UCSD-AML1 (cell line): Measurements from ENCODE around the gene ADAMTS15.

ENCODE experiments used
- DNase-seq: peaks from one replicate; lab custom pipeline; 2025; ENCODE audit not compliant: unreplicated experiment; lab: John Stamatoyannopoulos, UW

ADAMTS15 gene

DNA sequence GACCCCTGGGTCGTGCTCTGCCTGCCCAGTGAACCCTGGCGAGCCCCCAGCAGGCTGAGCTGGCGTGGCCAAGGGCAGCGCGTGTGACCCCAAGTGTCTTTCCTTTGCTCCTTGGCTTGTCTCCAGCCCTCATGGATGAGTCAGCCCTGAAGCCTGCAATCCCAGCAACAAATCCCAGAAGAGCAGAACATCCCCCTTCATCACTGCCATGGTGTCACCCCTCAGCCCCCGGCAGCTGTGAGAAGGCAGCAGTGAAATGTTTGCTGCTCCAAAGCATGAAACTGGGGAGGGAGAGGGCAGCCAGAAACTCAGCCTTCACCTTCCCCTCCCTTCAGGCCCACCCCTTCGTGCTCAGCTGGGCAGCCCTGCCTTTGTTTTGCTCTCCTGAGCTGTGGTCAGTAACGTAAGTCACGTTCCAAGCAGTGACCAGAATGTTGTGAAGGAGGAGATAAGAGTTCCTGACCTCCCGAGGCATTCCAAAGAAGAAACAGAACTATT, 29.8 kb downstream of the ADAMTS15 start:
- DNase-seq: no peak

DNA sequence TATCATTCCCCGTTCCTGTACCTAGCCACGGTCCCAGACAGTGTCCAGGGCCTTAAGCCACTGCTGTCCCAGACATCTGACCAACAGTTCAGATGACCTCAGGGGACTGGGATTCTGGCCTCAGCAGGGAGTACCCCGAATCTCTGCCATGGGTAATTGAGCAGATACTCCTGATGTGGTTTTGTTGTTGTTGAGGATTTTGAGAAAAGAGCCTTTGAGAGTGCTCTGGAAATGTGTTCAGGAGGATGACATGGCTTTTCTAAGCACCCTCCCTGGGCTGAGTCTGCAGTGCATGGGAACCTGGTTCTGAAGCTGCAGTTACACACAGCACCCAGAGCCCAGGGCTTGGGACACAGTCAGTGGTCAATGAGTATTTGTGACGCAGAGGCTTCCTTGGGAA, 30.4 kb downstream of the ADAMTS15 start:
- DNase-seq: no peak

DNA sequence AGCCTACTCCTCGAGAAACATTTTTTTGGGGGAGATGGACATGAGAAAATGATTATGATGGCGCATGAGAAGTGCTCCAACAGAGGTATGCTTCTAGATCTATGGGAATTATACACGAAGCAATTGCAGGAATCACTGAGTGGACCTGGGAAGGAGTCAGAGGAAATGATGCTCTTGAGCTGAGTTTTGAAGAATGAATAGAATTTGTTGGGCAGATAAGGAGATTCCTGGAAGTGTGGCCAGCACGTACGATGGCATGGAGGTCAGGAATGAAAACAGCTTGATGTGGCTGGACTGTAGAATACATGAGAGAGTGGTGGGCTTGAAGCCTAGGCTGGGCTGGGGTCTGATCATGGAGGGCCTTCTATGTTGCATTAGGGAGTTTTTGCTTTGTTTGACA, 31.7 kb downstream of the ADAMTS15 start:
- DNase-seq: no peak

DNA sequence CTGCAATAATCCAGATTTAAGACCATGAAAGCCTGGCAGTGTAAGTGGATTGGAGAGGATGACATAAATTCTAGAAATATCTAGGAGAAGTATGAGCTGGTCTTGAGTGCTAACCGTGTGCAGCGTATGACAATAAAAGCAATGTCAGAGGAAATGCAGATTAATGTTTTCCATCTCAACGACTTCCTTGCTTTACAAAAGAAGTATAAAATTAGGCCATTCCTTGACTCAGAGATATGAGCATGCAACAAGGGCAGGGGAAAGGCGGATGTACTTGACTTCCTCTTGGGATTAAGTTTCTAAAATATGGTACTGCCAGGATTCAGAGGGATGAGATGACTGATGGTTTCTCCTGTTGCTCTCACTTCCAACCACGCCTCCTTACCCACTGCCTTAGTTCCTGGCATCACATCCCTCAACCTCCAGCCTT, 32.3 kb downstream of the ADAMTS15 start:
- DNase-seq: no peak

DNA sequence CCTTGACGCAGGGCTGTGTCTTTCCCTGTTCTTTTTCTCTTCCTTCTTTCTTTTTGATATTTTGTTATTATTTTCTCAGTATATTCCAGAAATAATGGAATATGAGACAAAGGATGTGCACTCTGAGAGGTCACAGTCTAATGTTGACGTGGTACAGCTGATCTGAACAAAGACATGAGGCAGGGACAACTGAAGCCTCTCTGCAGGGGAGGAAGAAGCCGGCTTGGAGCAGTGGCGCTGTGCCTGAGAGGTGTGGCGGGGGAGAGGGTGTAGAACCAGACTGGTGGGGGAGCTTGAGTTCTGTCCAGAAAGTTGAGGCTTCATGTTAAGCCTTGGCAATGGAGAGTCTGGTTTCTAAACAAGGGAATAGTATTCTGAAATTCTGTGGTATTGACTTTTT, 34.7 kb downstream of the ADAMTS15 start:
- DNase-seq: no peak

DNA sequence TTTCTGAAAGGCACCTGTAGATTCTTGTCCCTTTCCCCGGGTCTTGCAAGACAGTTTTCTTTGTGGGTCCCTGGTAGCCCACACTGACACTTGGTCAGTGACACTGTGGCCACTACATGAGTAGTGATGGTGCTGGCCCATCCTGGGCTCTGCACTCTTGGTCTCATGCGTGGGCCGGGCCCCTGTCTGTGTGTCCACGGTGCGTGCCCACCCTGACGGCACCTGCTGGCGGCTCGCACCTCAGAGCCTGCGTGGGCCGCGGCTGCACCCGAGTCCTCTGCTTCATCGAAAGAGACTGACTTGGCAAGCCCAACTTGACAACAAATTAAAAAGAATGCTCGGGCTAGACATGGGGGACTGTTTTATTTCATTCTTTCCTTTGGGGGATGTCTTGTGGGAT, 37.5 kb downstream of the ADAMTS15 start:
- no peak for DNase-seq

DNA sequence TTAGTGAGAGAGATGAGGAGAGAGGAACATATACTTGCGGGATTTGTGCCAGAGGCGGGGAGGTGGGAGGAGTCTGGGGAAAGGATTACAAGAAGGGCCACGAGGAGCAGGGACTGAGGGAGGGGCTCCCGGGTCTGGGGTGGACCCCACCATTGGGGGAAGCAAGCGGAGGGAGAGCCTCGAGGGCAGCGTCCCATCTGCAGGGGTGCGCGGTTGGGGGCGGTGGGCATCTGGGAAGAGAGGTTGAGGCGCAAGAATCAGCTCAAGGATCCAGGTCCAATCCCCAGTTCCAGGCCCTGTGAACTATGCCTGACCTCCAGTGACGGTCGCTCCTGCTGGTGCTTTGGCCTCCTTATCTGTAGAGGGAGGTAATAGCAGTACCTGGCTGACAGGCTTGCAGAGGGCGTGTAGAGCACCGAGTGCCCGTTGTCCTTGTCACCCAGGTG, 38.0 kb downstream of the ADAMTS15 start:
- DNase-seq: no peak

DNA sequence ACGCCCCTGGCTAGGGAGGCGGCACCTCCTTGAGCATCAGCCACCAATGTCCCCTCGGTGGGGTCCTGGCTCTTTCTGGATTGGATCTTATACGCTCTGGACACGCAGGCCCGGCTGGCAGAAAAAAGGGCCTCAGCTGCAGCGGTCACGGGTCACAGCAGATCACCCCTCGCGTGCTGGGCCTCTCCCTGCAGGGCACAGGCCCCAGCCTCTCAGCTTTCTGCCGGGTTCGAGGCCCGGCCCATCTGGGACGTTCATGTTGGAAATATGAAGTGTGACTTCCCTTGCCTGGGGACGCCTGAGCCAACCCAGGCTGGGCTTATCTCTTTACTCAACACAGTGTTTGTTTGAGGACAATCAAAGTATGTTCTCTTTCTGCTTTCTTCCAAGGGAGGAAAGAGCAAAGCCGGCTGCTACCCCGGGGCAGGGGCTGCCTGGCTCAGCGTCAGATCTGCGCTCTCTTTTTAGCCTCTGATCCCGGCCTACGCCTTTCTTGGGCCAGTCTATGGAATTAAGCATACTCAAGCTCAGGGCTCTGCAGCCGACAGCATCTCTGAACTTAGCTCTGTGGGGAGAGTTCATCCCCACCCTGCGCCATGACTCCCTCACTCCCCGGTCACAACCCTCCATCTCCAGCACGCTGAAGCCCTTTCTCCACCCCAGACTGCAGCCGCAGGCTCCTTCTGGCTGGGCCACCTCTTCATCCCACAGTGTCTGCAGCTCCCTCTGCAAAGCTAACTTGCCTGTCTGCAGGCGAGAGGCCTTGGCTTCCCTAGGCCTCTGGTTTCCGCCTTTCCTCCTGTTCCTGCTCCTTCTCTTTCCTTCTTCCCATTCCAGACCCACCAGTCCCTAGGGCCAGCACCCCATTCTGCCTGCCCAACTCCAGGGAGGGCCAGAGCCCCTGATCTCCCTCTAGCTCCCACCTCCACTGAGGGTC, 38.8 kb downstream of the ADAMTS15 start:
- DNase-seq: no peak

DNA sequence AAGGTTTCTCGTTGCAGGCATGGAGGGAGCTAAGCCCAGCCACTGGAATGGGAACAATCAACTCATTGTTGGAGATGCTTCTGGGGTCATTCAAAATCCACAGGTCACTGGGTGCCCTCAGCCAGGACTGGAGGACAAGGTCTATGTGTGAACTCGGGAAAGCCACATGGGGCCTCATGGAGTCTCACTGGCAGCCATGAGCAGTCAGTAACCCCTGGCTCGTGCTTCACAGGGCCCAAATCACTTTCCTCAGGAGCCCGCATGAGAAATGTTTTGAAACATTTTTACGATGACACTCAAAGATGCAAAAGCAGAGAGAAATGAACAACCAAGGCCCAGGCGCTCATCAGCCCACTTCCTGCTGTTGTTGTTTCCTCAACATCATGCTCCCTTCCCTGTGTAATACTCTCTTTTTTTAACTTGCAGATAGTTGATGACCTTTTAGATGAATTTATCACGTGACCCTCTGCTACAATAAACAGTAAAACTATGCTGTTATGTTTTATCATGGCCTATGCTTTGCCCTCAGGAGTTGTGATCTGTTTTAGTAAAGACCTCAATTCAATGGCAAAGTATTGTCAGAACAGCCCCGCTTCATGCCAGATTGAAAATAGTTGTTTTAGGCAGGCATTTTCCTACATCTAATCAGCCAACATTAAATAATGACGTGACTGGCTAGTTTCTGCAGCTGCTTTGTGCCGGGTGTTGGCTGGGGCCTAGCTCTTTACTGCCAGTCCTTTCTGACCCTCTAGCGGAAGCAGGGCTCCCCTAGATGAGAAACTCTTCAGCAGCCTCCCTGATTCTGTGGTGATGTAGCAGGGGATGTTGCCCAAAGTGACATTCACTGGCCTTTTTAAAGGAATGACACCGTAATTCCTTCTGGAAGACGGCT, 39.7 kb downstream of the ADAMTS15 start:
- no peak for DNase-seq

DNA sequence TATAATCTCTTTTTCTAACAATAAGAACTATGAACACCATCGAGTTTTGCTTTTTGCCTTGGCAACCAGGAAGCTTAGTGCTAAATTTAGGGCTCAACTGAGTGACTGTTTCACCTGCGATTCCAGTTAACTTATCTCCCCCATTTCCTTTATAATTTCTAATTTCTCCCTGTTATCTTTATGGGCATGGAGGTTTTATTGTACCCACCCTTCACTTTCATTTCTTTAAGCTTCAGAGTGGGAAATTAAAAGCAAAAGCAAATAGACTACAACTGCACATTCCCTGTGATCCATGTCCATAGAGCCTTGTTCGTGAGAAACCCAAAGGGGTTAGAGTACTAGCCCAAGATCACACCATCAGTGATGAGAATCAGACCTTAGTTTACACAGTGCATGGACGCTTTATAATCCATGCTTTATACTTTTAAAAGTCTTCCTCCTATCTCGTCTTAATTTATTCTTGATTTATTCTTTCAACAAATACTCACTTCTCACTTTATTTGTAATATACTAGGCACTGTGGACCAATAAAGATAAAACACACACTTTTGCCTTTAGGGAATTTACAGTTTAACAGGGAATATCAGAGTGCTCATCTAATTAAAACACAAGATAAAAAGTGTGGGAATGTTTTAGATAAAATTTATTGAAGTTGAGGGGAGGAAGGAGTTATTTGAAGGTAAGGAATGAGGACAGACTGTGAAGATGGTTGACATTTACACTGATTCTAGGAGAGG, 40.6 kb downstream of the ADAMTS15 start:
- DNase-seq: no peak

DNA sequence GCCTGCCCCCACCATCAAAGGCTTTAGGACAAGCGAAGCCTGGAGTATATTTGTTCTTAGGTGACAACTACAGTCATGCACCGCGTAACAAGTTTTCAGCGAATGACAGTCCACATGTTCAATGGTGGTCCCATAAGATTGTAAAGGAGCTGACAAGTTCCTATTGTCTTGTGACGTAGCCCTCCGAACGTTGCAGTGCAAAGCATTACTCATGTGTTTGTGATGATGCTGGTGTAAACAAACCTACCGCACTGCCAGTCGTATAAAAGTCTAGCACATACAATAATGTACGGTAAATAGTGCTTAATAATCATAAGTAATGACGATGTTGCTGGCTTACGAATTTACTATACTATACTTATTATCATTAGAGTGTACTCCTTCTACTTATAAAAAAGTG, 41.3 kb downstream of the ADAMTS15 start:
- no peak for DNase-seq

DNA sequence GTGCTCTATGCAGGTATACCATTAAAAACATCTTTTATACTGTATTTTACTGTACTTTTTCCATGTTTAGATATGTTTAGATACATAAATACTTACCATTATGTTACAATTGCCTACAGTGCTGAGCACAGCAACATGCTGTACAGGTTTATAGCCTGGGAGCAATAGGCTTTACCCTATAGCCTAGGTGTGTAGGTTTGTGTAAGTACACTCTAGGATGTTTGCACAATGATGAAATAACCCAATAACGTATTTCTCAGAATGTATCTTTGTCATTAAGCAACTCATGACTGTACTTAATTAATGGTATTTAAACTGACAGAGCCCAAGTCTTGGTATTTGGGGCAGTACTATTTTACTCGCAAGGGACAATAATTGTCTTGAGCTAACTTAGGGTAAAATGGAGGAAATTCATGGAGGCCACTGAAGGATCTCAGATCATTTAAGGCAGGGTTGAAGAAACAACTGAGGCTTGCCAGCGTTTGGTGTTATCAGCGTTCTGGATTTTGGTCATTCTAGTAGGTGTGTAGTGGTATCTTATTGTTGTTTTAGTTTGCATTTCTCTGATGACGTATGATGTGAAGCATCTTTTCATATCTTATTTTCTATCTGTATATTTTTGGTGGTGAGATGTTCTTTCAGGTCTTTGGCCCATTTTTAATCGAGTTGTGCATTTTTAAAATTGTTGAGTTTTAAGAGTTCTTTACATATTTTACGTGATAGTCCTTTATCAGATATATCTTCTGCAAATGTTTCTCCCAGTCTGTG, 42.4 kb downstream of the ADAMTS15 start:
- no peak for DNase-seq

DNA sequence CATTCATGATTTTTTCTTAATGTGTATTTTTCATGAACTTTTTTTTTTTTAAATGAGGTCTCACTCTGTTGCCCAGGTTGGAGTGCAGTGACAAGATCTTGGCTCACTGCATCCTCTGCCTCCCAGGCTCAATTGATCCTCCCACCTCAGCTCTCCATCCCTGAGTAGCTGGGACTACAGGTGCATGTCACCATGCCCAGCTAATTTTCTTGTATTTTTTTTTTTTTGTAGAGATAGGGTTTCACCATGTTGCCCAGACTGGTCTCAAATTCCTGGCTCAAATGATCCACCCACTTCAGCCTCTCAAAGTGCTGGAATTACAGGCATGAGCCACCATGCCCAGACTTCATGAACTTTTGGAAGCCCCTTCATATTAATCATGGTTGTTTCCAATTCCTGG, 49.7 kb downstream of the ADAMTS15 start:
- DNase-seq: no peak

DNA sequence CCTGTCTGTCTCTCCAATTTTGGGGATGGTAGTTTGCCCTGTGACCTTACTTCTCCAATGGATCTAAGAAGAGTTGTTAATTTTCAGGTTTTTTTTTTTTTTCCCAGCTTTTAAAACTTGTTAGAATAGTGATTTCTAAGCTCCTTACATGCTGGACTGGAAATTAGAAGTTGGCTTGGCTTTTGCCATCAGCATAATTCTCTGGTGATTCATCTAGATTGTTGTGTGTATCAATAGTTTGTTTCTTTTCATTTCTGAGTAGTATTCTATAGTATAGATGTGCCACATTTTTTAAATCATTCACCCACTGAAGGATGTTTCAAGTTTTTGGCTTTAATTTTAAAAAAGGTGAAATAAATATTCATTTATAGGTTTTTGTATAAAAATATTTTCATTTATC, 51.4 kb downstream of the ADAMTS15 start:
- DNase-seq: no peak

DNA sequence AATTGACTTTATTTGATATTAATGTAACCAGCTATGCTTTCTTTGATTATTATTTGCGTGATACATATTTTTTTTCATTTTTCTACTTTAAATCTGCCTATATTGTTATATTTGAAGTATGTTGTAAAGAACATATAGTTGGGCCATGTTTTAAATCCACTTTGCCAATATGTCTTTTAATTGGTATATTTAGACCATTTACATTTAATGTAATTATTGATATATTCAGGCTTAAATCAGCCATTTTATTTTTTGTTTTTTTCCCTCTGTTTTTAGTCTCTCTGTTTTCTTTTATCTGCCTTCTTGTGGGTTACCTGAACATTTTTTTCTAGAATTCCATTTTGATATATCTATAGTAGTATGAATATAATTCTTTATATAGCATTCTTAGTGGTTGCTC, 55.9 kb downstream of the ADAMTS15 start:
- DNase-seq: no peak

DNA sequence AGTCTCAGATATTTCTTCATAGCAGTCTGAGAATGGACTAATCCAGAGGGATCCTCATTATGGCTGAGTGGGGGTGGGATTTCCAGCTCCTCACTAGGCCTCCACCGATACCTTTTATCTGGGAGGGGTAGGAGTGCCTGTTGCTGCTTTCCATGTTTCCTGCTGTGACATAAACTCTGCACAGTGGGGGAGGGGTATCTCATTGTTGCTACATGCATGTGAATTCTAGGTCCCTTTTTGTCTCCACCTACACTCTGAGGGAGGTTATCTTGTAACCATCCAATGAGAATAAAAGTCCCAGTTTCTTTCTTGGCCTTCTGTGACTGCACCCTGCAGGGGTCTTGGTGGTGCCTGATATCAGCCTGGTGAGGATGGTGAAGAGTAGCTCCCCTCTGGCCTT, 60.5 kb downstream of the ADAMTS15 start:
- no peak for DNase-seq

DNA sequence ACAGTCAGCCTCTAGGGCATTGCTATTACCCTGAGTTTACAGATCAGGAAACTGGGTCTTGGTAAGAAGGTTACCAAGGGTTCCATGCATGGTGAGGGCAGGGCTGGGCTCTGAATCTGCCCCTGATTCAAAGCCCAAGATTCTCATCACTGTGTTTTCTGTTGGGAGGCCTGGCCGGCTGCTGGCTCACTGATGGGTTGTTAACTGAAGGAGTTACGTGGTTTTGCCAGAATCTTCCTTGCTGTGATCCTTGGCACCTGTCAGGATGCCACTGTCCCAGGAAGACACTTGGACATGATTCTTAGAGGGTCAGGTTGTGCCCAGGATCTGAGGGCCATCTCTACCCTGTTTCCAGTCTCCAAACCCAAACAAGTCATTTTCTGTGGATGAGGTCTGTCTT, 61.5 kb downstream of the ADAMTS15 start:
- DNase-seq: no peak

DNA sequence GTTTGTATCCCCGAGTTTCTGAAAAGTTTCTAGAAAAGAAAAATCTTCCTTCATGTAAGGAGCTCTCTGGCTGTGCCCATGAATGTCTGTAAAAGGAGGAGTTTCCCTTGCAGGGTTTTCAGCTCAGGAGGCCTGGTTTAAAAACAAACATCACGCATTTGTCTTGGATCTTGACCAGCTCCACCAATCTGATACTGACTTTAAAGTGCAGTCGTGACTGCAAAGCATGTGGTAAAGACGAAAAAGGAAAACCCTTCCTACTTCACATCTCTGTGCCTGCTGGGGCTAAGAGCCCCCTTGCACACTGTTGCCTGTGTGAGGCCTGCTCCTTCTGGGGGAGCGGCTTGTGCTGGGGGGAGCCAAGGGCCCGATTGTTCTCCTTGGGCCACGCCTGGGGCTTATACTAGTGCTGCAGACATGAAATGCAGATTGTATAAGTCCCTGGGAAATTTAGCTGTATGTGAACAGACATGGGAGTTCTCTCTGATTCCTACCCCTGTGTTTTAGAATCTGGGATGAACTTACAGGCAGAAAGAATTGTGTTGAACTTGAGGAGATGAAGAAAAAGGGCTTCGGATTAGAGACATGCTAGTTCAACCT, 62.1 kb downstream of the ADAMTS15 start:
- no peak for DNase-seq

DNA sequence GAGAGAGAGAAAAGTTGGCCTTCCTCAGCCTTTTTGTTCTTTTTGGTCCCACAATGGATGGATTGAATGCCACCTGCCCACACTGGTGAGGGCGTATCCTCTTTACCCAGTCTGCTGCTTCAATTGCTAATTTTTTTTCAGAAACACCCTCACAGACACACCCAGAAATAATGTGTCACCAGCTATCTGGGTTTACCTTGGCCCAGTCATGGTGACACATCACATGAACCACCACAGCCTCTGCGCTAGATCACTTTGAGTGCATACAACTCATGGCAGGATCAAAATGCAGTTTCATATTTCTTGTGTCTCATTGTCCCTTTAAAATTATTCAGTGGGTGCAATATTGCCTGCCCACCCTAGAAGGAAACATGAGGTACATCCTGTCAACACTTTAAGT, 63.3 kb downstream of the ADAMTS15 start:
- no peak for DNase-seq

DNA sequence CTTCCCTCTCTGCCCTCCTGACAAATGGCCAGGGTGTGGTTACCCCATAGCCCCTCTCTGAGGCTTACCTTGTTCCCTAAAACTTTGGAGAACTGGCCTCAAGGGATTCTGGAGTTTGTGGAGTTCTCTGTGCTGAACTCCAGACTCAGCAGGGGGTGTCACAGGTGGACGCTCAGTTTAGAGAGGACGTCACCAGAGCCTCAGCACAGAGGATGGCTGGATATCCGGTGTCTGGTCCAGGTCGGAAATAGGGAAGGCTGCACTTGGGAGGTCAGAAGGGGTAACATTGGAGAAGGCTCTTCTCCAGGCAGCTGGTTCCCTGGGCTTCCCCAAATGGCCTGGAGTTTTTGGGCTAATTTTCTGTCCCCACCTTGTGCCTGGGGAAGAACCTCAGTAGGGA, 64.2 kb downstream of the ADAMTS15 start:
- no peak for DNase-seq
